ENCODE data around the gene SEC14L1.
A peak's percentile ranks its signal among the peaks of the same experiment; 100 is the strongest.

SEC14L1 gene

DNA sequence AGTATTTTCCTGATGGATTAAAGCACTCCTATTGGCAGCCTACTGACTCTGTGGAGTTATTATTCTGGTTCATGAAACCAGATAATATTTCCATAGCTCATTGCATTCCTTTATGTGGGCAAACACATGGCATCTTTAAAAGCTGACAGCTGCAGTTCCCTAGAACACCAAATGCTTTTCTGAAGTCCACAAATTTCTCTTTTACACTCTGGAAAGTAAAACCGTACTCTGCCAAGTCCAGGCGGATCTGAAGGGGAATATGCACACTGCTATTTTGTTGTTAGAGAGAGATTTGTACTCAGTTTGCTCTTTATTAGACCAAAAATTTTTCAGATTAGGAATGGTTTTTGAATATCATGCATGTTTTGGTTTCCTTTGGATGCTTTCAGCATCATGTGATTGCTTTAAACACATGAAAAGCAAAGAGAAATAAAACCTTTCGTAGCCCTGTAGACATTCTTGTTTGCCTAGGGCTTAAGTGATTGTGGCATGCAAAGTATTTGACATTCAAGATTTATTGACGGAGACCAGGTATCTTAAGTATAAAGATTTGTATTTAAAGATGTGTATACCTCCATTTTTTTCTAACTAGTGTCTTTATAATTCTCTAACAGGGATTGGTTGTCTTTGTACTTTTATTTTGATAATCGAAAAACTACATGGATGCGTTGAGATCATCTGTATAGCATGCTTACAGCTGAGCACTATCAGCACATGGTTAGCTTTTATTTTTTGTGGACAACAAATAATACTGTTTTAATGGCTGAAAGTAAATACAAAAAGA is 19.5 kb downstream of the SEC14L1 start:
- DNase-seq: no peak
- H3K9me3 ChIP-seq (replicated peaks; ENCODE audit: insufficient read depth, low read length): no peaks in the 10 kb centered on the region

GRCh38 chr17:77160875-77161530 is 20.2 kb downstream of the SEC14L1 start:
- H4K20me1 ChIP-seq (ENCODE audit: insufficient read depth, low read length): peaks cover 28% of the 10 kb centered on the region; the same call in 1 of the 2 replicates
- peaks cover 57% of the 10 kb centered on the region for H3F3A ChIP-seq (ENCODE audit: insufficient read depth, low read length)
- H3K27me3 ChIP-seq (replicated peaks; ENCODE audit: insufficient read depth, low read length): no peaks in the 10 kb centered on the region
- H3K4me3 ChIP-seq (ENCODE audit: low read length): no peak overlapping the region
- H2AFZ ChIP-seq (ENCODE audit: low read length): no peak overlapping the region
- H3K4me2 ChIP-seq (ENCODE audit: low read depth, low read length): peak overlapping the region; percentile 37
- peaks cover 100% of the 10 kb centered on the region for H3K79me2 ChIP-seq (ENCODE audit: low read length)
- no peak for TF ChIP-seq EZH2 (optimal IDR thresholded peaks at IDR 0.05; ENCODE audit: low read depth, low read length)
- no peak for TF ChIP-seq EZH2phosphoT487 (IDR thresholded peaks at IDR 0.05; ENCODE audit: low read length)
- TF ChIP-seq, protein P1, sequence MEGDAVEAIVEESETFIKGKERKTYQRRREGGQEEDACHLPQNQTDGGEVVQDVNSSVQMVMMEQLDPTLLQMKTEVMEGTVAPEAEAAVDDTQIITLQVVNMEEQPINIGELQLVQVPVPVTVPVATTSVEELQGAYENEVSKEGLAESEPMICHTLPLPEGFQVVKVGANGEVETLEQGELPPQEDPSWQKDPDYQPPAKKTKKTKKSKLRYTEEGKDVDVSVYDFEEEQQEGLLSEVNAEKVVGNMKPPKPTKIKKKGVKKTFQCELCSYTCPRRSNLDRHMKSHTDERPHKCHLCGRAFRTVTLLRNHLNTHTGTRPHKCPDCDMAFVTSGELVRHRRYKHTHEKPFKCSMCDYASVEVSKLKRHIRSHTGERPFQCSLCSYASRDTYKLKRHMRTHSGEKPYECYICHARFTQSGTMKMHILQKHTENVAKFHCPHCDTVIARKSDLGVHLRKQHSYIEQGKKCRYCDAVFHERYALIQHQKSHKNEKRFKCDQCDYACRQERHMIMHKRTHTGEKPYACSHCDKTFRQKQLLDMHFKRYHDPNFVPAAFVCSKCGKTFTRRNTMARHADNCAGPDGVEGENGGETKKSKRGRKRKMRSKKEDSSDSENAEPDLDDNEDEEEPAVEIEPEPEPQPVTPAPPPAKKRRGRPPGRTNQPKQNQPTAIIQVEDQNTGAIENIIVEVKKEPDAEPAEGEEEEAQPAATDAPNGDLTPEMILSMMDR (IDR thresholded peaks at IDR 0.05; ENCODE audit: low read length): no peak
- DNase-seq: no peak
- H3K36me3 ChIP-seq (replicated peaks; ENCODE audit: insufficient read depth, low read length): peaks cover 6% of the 10 kb centered on the region; the same call in 1 of the 2 replicates
- no peaks in the 10 kb centered on the region for H3K9me3 ChIP-seq (replicated peaks; ENCODE audit: insufficient read depth, low read length)
- peak overlapping the region; percentile 87; the same call in 1 of the 2 replicates for H3K27ac ChIP-seq (ENCODE audit: low read length)
- no peaks in the 10 kb centered on the region for H3K9me2 ChIP-seq (replicated peaks; ENCODE audit: insufficient read depth, low read length)
- peaks cover 76% of the 10 kb centered on the region for H3K4me1 ChIP-seq (ENCODE audit: low read length)
- H3K9ac ChIP-seq (ENCODE audit: low read length): peak overlapping the region; percentile 3; the same call in 1 of the 2 replicates

More for the DNA sequence above, 19.5 kb downstream of the SEC14L1 start:
- Histone ChIP-seq H3F3A (ENCODE audit: insufficient read depth, low read length) (peaks cover 57% of the 10 kb centered on the region), H3K36me3 (replicated peaks; ENCODE audit: insufficient read depth, low read length) (peaks cover 2% of the 10 kb centered on the region; the same call in 1 of the 2 replicates), H3K27ac (ENCODE audit: low read length) (peak overlapping the region; percentile 87; the same call in 1 of the 2 replicates), H3K4me2 (ENCODE audit: low read depth, low read length) (peak overlapping the region; percentile 37), H2AFZ (ENCODE audit: low read length) (no peak overlapping the region), H3K4me1 (ENCODE audit: low read length) (peaks cover 70% of the 10 kb centered on the region), H3K4me3 (ENCODE audit: low read length) (no peak overlapping the region), H4K20me1 (ENCODE audit: insufficient read depth, low read length) (peaks cover 36% of the 10 kb centered on the region; the same call in 1 of the 2 replicates), H3K27me3 (replicated peaks; ENCODE audit: insufficient read depth, low read length) (no peaks in the 10 kb centered on the region), H3K79me2 (ENCODE audit: low read length) (peaks cover 100% of the 10 kb centered on the region), H3K9me2 (replicated peaks; ENCODE audit: insufficient read depth, low read length) (no peaks in the 10 kb centered on the region), H3K9ac (ENCODE audit: low read length) (no peak overlapping the region)
- TF ChIP-seq, protein P1 (IDR thresholded peaks at IDR 0.05; ENCODE audit: low read length): no peak
- TF ChIP-seq EZH2phosphoT487 (IDR thresholded peaks at IDR 0.05; ENCODE audit: low read length) (no peak), EZH2 (optimal IDR thresholded peaks at IDR 0.05; ENCODE audit: low read depth, low read length) (no peak)

- Histone ChIP-seq H3K36me3 (replicated peaks; ENCODE audit: insufficient read depth, low read length) (peaks cover 13% of the 10 kb centered on the region), H3F3A (ENCODE audit: insufficient read depth, low read length) (peaks cover 53% of the 10 kb centered on the region), H3K79me2 (ENCODE audit: low read length) (peaks cover 100% of the 10 kb centered on the region), H3K9me2 (replicated peaks; ENCODE audit: insufficient read depth, low read length) (no peaks in the 10 kb centered on the region), H3K9me3 (replicated peaks; ENCODE audit: insufficient read depth, low read length) (no peaks in the 10 kb centered on the region), H3K4me2 (ENCODE audit: low read depth, low read length) (peak overlapping the region; percentile 81), H3K4me3 (ENCODE audit: low read length) (peak overlapping the region; percentile 40), H3K4me1 (ENCODE audit: low read length) (peaks cover 77% of the 10 kb centered on the region), H3K27me3 (replicated peaks; ENCODE audit: insufficient read depth, low read length) (no peaks in the 10 kb centered on the region), H4K20me1 (ENCODE audit: insufficient read depth, low read length) (peaks cover 22% of the 10 kb centered on the region; the same call in 1 of the 2 replicates), H3K27ac (ENCODE audit: low read length) (peak overlapping the region; percentile 87), H3K9ac (ENCODE audit: low read length) (peak overlapping the region; percentile 64; the same call in 1 of the 2 replicates), H2AFZ (ENCODE audit: low read length) (no peak overlapping the region)
- TF ChIP-seq, protein P1 (IDR thresholded peaks at IDR 0.05; ENCODE audit: low read length): no peak
- TF ChIP-seq EZH2phosphoT487 (IDR thresholded peaks at IDR 0.05; ENCODE audit: low read length) (no peak), EZH2 (optimal IDR thresholded peaks at IDR 0.05; ENCODE audit: low read depth, low read length) (no peak)
- DNase-seq: no peak
These were observed 21.2 kb downstream of the SEC14L1 start for GRCh38 chr17:77161953-77162352.
